Measurements from ENCODE around the gene PGBD5. TPM values are rescaled to one million over a fixed set of nuclear protein-coding genes. Genes with fewer than 3 reads are reported as not detected.
A peak's percentile ranks its signal among the peaks of the same experiment; 100 is the strongest.

Gene PGBD5
- total RNA-seq, 1 donor = not detected

GRCh38 chr1:230272557-230272956 lies 153.6 kb downstream of the PGBD5 start:
- TF ChIP-seq CTCF (IDR thresholded peaks at IDR 0.05; ENCODE audit: insufficient read depth, low read length) = no peak
- H3K4me3 ChIP-seq (ENCODE audit: low read depth, low read length) = no peak overlapping the region
- no peak for DNase-seq (ENCODE audit: low read depth)

- no peak overlapping the region for H3K4me3 ChIP-seq (ENCODE audit: low read depth, low read length)
- no peak for TF ChIP-seq CTCF (IDR thresholded peaks at IDR 0.05; ENCODE audit: insufficient read depth, low read length)
- DNase-seq (ENCODE audit: low read depth) = no peak
Measured at GRCh38 chr1:230271300-230272035, 154.7 kb downstream of the PGBD5 start.

GRCh38 chr1:230270559-230271281 lies 155.4 kb downstream of the PGBD5 start:
- TF ChIP-seq CTCF (IDR thresholded peaks at IDR 0.05; ENCODE audit: insufficient read depth, low read length) = no peak
- DNase-seq (ENCODE audit: low read depth) = peak; percentile 78
- no peak overlapping the region for H3K4me3 ChIP-seq (ENCODE audit: low read depth, low read length)

GRCh38 chr1:230270185-230270558 lies 156.0 kb downstream of the PGBD5 start:
- no peak for TF ChIP-seq CTCF (IDR thresholded peaks at IDR 0.05; ENCODE audit: insufficient read depth, low read length)
- DNase-seq (ENCODE audit: low read depth) = no peak

GRCh38 chr1:230268371-230269170 lies 157.6 kb downstream of the PGBD5 start:
- H3K4me3 ChIP-seq (ENCODE audit: low read depth, low read length) = no peak overlapping the region
- peak; percentile 82 for TF ChIP-seq CTCF (IDR thresholded peaks at IDR 0.05; ENCODE audit: insufficient read depth, low read length)
- peak; percentile 75 for DNase-seq (ENCODE audit: low read depth)

More at GRCh38 chr1:230270185-230270558, 156.0 kb downstream of the PGBD5 start:
- no peak overlapping the region for H3K4me3 ChIP-seq (ENCODE audit: low read depth, low read length)

GRCh38 chr1:230267338-230268065 lies 158.6 kb downstream of the PGBD5 start:
- DNase-seq (ENCODE audit: low read depth) = no peak
- H3K4me3 ChIP-seq (ENCODE audit: low read depth, low read length) = no peak overlapping the region
- TF ChIP-seq CTCF (IDR thresholded peaks at IDR 0.05; ENCODE audit: insufficient read depth, low read length) = no peak

Measured in fibroblast of the aortic adventitia (primary cell).